ENCODE measurements around the gene ANKFY1.
"Not testable (repeated sequence)": the region's sequence is repeated elsewhere in the genome, so short reads cannot be mapped to it uniquely, and the experiment has no call there.

ANKFY1 gene

GRCh38 chr17:4258867-4259266 is 4.9 kb downstream of the ANKFY1 start:
- DNase-seq: no peak

GRCh38 chr17:4256952-4257351 is 6.8 kb downstream of the ANKFY1 start:
- no peak for DNase-seq

GRCh38 chr17:4255271-4255670 is 8.5 kb downstream of the ANKFY1 start:
- DNase-seq: not testable (repeated sequence)

- no peak for DNase-seq
Measured at GRCh38 chr17:4250887-4251286, 12.9 kb downstream of the ANKFY1 start.

- no peak for DNase-seq
Measured at GRCh38 chr17:4249452-4250029, 14.2 kb downstream of the ANKFY1 start.

- no peak for DNase-seq
Measured at GRCh38 chr17:4248504-4249277, 15.1 kb downstream of the ANKFY1 start.

- no peak for DNase-seq
Measured at GRCh38 chr17:4247971-4248388, 15.8 kb downstream of the ANKFY1 start.

- DNase-seq: no peak
Measured at GRCh38 chr17:4247361-4247970, 16.3 kb downstream of the ANKFY1 start.

GRCh38 chr17:4246674-4247073 is 17.1 kb downstream of the ANKFY1 start:
- no peak for DNase-seq

- DNase-seq: no peak
Measured at GRCh38 chr17:4241535-4241934, 22.2 kb downstream of the ANKFY1 start.

GRCh38 chr17:4236456-4236855 is 27.3 kb downstream of the ANKFY1 start:
- DNase-seq: no peak

GRCh38 chr17:4235372-4236279 is 28.2 kb downstream of the ANKFY1 start:
- DNase-seq: no peak

GRCh38 chr17:4234401-4234800 is 29.4 kb downstream of the ANKFY1 start:
- no peak for DNase-seq

- no peak for DNase-seq
Measured at GRCh38 chr17:4233668-4234258, 30.0 kb downstream of the ANKFY1 start.

- DNase-seq: no peak
Measured at GRCh38 chr17:4232168-4232813, 31.5 kb downstream of the ANKFY1 start.

GRCh38 chr17:4229627-4230541 is 33.9 kb downstream of the ANKFY1 start:
- DNase-seq: no peak

- no peak for DNase-seq
Measured at GRCh38 chr17:4221899-4222659, 41.7 kb downstream of the ANKFY1 start.

- DNase-seq: no peak
Measured at GRCh38 chr17:4221163-4221562, 42.6 kb downstream of the ANKFY1 start.

- DNase-seq: no peak
Measured at GRCh38 chr17:4220655-4221054, 43.1 kb downstream of the ANKFY1 start.

- DNase-seq: no peak
Measured at GRCh38 chr17:4219241-4219640, 44.5 kb downstream of the ANKFY1 start.

All from cortex of kidney (tissue), 1 donor.